Effector CD8-positive, alpha-beta T cell (primary cell): Measurements from ENCODE around the gene EHBP1L1.
A peak's percentile ranks its signal among the peaks of the same experiment; 100 is the strongest.

Experiments
- DNase-seq: peaks from one replicate; lab custom pipeline; 2025; lab: John Stamatoyannopoulos, UW

The EHBP1L1 gene

DNA sequence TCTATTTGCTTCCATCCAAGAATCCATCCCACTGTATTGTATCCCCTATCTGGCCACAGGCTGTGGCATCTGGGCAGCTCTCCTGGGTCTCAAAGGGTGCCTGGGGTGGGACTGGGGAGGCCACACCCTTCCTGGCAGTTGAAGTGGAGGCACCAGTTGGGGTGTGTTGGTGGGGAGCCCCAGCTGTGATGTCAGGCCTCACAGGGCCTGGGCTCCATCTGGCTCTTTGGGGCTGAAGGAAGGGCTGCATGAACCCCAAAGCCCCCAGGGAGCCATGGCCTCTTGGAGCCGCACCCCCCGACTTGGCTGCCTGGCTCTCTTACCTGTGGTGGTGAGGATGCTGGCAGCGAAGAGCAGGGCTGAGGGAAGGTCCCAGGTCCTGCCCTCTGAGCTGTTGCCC lies 19.3 kb downstream of the EHBP1L1 start:
- DNase-seq: no peak

DNA sequence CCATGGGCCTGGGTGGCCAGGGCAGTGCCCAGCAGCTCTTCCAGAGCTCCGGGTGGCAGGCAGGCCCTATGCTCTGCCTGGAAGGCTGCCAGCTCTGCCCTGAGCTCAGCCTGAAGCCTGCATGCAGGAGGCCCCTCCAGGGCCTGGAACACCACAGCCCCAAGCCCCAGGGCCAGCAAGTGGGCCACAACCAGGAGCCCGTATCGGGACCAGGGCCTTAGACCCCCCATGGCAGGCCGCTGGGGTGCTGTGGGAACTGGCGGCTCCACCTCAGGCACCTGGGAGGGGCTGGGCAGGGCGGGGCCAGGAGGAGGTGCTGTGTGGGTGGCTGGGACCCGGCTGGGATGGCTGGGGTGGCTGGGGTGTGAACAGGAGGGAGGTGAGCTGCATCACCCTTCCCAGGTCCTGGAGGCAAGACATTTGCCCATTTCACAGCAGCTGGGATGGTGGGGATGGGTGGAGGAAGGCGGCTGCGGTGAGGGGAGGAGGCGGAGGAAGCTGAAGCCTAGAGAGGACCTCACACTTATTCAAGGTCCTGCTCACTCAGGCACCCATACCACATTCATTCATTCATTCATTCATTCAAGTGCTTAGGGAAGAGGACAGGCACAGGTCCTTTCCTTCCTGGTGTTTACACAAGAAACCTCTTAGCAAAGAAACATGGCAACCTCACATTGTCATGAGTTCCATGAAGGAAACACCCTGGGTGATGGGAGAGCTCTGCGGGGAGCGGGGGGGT lies 19.9 kb downstream of the EHBP1L1 start, which contains the start of gene KCNK7:
KCNK7 (minus strand) TSS at position 258 of the 739 bp plus-strand sequence; CDS start at position 230, 28 bp downstream.
- DNase-seq: no peak

DNA sequence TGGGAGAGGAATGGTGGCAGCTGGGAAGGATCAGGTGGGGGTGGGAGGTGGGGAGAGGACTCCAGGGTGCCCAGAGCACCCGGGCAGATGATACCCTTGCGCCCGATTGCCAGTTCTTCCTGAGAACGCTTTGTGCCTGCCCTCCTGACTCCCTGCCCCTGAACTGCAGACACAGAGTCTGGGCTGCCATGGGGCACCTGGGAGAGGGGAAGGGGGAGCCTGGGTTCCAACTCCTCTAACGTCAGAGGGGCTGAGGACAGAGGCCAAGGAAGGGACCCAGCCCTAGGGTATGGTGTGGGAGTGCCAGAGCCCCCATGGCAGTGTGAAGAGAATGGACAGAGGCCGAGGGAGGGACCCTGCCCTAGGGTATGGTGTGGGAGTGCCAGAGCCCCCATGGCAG lies 20.7 kb downstream of the EHBP1L1 start:
- DNase-seq: no peak

DNA sequence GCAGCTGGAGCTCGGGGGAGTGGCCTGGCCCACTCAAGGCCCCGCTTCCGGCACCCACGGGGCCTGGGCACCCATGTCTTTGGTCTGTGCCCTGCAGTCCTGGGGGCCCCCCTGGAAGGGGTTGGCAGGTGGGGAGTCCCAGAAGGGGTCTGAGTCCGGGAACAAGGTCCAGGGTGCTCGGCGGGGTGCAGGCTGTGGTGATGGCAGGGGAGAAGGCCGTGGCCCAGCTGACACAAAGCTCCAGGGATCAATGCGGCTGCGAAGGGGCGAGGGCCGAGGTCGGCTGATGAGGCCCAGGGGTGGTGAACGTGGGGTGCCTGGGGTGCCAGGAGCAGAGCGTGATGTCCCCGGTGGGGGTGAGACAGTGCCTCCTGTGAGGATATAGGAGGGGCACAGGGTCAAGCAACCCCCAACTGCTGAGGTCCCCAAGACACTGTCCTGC lies 22.4 kb downstream of the EHBP1L1 start:
- DNase-seq: no peak

DNA sequence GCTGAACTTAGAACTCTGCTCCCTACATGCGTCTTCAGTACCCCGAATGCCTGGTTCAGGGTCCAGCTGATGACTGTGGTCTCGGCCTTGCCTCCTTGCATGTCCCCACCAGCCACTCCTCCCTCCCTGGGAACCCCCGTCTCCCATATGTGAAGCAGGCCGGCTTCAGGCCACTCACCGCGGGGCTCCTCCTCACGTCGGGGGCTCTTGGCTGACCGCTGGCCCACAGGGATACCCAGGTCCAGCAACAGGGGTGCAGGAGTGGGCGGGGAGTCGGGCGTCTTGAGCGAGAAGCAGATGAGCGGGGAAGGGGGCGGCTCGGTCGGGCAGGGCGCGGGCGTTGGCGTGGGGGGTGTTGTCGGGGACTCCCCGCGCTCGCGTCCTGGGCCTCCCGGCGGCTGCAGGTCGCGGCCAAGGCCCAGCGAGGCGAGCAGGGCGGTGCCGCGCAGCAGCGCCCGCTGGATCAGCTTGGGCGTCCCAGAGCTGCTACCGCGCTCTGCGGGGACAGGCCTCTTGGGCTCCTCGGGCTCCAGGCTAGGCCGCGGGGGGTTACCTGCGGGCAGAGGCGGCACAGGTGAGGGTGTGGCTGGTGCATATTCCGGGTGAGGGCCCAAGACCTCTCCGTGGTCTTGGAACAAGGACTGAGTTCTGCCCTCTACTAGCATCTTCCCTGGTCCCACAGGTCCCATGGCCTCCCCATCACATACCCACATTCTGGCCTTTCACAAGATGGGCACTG lies 23.5 kb downstream of the EHBP1L1 start:
- no peak for DNase-seq

DNA sequence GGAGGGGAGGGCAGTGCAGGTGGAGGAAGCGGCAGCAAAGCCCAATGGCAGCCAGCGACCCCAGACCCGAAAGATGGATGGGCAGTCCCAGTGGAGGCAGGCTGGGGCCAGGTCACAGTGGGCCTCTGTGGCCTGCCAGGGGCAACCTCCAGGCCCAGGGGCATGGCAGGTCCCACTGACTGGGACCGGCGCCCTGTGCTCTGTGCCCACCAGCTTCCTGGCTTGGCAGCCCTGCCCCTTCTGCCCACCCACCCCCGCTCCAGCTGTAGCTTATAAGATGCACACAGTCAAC lies 24.0 kb downstream of the EHBP1L1 start:
- no peak for DNase-seq

DNA sequence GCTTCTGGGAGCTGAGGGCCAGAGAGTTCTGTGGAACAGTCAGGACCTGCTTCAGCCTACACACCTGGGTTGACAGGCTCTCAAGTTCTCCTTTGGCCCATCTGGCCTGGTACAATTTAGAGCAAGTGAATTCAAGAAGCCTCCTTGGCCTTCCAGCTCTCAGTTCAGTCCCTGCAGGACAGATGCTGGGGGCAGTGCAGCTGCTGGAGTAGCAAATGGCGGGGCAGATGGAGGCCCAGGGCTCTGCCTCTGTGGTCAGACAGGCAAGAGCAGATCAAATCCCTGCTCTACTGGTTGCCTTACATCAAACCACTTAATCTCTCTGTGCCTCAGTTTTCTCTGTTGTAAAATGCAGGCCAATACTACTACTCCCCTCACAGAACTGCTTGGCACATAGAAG lies 28.4 kb downstream of the EHBP1L1 start:
- DNase-seq: no peak

DNA sequence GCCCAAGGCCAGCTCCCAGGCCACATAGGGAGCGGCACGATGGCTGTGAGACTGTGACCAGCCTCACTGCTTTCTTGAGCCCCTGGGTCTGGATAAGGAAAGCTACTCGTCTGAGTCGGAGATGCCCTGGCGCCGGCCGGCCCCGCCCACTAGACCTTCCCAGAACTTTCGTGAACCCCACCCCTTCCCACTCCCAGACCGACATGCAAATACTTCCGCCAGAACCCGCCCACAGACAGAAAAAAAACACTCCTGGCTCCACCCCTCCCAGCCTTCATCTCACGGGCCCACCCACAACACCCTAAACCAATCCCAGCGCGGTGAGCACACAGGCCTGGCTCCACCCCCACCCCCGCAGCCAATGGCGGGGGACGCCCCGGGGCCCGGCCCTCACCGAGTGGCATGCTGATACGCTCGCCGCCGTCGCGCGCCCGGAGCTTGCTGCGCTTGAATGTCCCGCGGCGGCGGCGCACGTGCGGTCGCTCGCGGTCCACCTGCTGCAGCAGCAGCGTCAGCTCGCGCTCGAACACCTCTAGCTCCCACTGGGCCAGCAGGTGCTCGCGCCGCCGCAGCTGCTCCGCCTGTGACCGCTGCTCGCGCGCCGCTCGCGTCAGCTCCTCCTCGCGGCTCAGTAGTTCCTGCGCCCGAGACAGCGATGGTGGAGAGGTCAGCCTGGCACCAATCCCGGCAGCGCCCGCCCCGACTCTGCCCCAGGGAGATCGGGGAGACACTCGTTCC lies 31.2 kb downstream of the EHBP1L1 start:
- no peak for DNase-seq

DNA sequence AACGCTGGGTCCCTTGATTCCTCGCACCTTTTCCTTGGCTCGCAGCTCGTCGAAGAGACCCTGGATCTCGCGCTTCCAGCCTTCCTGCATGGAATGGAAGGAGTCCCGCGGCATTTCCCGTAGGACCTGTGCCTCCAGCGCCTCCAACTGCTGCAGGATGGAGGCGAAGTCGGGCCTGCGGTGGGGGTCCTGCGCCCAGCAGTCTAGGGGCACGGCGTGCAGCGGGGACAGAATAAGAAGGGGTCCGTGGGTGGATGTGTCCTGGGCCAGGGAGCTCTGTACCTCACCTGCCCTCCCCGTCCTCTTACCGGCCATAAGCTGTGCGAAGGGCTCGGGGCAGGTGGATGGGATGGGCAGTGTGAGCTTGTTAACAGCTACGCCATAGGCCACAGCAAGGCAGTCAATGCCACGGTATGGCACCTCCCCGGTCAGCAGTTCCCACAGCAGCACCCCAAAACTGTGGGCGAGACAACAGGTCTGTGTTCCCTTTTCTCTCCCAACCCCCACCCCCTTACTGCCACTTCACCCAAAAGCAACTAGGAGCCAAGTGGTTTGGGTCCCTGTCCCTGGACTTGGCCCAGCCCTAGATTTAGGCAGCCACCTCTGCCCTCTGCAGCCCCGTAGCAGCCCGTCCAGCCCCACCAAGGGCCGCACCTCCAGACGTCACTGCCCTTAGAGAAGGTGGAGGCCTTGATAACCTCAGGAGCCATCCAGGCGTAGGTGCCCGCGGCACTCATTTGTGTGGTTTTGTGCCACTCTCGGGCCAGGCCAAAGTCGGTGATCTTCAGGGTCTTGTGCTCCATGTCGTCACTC lies 32.0 kb downstream of the EHBP1L1 start:
- no peak for DNase-seq

DNA sequence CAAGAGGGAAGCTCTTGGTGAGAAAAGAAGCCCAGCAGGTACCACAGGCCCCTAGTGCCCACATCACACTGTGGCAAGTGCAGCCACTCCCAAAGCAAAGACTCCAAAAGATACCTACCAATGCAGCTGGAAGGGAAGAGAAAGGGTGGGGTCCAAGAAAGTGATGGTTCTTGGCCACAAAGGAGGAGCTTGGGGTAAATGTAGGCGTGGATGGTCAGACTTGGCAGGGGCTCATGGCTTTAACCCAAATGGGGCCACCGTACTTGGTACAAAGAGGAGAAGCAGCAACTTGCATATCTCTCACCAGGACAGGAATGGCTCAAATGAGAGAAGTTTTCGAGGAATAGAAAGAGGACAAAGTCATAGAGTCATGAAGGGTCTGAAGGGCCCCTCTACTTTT lies 33.4 kb downstream of the EHBP1L1 start:
- DNase-seq: no peak

DNA sequence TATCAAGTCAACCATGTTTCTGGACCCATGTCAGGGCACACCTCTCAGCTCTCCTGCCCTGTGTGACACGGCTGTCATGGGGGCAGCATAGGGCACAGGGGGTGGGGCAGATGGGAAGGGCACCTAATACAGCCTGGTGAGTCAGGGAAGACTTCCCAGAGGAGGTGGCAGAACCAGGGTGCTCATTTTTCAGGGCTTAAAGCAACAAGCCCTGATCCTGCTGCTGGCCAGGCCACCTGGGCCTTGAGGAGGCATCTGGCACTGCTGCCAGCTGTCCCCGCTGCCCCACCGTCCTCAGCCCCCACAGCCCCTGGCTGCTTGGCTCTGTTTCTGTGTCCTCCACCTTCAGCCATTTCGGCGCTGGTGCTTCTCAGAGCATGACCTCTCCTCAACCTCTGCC lies 33.8 kb downstream of the EHBP1L1 start:
- DNase-seq: no peak

DNA sequence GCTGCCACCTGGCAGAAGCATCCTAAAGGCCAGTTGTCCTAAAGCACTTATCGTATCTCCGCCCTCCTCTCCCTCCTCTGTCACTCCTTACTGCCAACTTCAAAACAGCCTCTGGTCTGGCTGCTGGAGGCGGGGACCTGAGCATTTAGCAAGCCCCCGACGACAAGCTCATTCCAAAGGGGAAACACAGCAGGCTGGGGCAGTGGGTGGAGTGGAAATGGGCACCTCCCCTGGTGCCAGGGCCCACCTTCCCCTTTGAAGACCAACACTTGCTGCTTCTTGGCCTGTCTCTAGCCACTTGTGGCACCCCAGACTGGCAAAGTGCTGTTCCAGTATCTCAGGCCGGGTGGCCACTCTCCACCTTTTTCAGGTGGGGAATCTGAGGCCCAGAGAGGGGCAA lies 34.6 kb downstream of the EHBP1L1 start:
- no peak for DNase-seq

DNA sequence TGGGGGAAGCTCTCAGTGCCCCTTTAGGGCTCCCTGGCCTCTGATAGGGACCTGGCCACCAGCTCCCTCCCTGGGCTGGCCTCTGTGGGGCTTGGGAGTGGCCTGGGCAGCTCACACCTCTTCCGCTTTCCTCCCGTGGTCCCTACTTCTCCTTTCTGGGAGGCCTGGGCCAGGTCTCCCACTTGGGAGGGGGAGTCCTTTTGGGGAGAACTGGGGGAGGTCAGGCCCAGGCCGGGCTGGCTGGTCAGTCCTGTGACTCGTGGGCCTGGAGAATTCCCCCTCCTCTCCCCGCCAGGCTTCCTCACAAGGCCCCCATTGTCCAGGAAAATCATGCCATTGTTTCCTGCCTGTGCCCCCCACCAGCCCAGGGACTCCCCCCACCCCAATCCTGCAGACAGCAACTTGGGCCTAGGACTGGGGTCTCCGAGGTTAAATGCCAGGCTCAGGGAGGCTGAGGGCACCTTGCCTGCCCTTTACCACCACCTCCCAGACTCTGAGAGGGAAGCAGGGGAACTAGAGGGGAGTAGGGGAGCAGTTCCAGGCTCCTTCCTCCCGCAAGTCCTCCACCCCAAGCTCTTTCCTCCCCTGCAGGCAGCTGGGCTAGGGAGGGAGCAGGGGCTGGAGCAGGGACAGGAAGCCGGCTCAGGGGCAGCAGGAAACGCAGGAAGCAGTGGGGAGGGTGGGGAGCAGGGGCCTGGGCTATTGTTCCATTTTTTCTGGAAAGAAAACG lies 35.3 kb downstream of the EHBP1L1 start:
- DNase-seq: no peak

DNA sequence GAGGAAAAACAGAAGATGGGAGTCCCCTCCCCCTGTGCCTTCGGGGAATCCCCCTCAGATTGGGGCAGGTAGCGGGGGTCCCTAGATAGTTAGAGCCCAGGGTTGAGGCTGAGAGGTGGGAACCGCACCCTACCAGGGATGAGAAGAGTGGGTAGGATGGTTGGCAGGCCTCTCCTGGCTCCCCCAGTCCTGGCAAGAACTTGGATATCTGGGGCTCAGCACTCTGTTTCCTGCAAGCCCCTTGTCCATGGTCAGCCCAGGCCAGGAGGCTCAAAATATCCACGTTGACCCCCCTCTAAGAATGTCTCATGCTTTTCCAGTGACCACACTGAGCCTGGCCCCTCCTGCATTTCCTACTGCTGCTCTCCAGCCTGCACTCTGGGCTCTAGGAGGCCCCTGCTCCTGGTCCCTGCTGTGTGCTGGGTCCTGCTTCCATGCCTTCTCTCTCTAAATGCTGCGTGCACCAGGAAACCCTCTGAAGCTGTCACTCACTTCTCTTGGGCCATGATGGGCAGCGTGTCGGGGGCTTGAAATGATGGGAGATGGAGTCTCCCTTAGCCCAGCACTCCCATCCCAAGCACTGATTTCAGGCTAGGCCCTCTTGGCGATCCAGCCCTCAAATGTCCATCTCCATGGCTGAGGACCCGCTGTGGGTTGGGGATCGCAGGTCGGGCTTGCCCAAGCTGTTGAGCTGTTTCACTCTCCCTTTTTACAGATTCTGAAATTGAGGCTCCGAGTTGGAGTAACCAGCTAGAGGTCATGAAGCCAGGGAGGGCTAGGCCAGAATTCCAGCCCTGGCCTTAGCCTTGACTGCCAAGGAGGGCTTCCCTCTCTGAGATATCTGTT lies 36.1 kb downstream of the EHBP1L1 start:
- DNase-seq: no peak

DNA sequence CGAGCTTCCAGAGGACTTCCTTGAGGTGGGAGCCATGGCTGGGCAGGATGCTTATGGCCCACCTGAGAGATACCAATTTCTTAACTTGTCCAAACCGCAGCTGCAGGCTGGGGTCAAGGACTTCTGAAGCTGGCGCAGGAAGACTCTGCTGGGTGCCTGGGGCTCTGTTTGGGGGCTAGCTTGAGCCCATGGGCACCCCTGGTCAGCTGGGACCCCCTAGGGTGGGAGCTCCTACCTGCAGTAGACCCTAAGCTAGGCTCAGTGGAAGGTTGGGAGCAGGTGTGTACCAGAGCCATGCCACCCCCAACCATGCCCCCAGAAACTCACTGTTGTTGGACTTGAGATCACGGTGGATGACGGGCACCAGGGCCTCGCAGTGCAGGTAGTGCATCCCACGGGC lies 36.8 kb downstream of the EHBP1L1 start:
- DNase-seq: no peak

DNA sequence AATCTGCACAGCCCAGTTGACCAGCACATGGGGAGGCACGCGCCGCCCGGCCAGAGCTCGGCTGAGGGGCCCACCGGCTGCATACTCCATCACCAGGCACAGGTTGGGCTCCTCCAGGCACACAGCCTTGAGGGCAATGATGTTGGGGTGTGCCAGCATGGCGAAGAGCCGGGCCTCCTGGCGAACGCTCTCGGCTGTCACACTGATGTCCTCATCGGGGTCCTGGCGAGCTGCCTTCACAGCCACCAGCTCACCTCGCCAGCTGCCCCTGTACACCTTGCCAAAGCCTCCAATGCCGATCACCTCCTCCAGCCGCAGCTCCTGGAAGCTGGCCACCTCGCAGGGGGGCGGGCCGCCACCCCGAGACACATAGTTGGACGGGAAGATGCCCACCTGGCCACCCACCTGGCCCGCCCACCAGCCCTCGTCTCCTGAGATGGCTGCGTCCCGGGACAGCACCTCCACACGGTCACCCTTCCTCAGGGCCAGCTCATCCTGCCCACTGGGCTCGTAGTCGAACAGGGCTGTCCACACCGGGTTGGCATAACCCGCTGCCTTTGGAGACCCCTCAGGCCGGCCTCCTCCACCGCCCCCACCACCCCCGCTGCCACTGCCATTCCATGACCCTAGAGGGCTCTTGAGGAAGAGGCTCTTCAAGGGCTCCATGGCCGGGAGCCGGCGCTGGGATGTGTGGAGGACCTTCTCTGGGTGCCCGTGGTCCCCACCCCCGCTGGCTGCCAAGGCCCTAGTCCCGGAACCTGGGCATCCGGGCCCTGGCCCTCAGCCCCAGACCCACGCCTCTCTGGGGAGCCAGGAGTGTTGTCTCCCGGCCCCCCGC lies 37.5 kb downstream of the EHBP1L1 start:
- DNase-seq: no peak

DNA sequence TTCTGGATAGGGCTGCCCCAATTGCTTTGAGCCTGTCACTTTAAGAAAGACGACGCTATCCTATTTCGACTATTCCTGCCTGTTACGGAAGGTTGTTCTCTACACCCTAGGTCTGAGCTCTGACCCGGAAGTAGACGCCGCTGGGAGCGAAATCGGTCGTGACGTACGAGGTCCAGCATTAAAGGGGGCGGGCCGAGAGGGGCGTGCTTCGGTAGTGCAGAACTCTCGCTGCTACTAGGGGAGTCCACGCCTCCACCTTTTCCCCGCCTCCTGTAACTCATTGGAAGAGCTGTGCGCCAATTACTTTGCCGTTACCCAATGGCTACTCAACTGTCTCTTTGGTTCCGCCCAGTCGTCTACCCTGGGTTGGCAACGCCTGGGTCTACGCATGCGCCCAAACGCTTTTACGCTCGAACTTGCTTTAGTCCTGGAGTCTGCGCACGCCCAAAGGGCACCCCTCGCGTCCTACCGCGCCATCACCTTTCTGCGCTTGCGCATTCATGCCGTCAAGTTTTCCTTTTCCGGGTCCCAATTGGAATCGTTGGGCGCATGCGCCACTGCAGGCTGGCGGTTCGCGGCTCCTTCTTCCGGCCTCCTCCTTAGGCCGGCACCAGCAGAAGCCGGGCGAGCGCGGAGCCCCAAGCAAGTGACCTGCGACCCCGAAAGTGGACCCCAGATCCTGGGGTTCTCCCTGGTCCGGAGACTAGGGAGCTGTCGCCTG lies 39.5 kb downstream of the EHBP1L1 start, which contains the start of gene PCNX3:
PCNX3 (plus strand) TSS at position 548 of the 721 bp plus-strand sequence. CDS start 536 bp downstream, outside the sequence.
- peak; percentile 100 for DNase-seq

DNA sequence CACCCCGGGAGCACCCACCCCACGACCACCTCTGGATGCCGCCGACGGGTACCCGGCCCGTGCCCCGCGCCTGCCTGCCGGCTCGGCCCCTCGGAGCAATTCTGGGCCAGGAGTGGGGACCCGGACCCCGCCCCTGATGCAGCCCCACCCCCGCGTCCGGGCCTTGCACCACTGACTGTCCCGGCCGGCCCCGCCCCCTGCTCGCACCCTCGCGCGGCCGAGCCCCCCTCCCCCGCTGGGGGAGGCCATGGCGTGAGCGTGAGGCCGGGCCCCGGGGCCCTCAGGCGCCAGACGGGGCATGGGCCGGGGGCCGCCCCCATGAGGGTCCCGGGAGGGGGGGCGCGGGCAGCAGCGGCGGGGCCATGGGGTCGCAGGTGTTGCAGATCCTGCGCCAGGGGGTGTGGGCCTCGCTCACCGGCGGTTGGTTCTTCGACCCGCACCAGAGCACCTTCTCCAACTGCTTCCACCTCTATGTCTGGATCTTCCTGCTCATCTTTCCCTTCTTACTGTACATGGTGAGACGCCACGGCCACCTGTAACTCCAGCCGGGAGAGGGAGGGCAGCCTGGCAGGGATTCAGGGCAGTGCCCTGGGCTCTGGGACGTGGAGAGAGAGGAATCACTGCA lies 40.2 kb downstream of the EHBP1L1 start:
- DNase-seq: peak; percentile 51
